ENCODE results near the gene VIPR1.

The VIPR1 gene

GRCh38 chr3:42499478-42499871, 3.0 kb upstream of the VIPR1 start:
- no peak for TF ChIP-seq CTCF (IDR thresholded peaks at IDR 0.05; ENCODE audit: borderline replicate concordance, control extremely low read depth, extremely low read depth, insufficient read depth, missing control alignments)
- no peak for DNase-seq (ENCODE audit: low spot score)
- in situ Hi-C loops (cut with MboI; ENCODE audit: low sequenced_read_pairs, unreplicated experiment) = no loop called here

GRCh38 chr3:42500091-42500490, 2.4 kb upstream of the VIPR1 start:
- TF ChIP-seq CTCF (IDR thresholded peaks at IDR 0.05; ENCODE audit: borderline replicate concordance, control extremely low read depth, extremely low read depth, insufficient read depth, missing control alignments) = no peak
- in situ Hi-C loops (cut with MboI; ENCODE audit: low sequenced_read_pairs, unreplicated experiment) = no loop called here

GRCh38 chr3:42500909-42501308, 1.5 kb upstream of the VIPR1 start:
- in situ Hi-C loops (cut with MboI; ENCODE audit: low sequenced_read_pairs, unreplicated experiment) = no loop called here
- no peak for DNase-seq (ENCODE audit: low spot score)
- TF ChIP-seq CTCF (IDR thresholded peaks at IDR 0.05; ENCODE audit: borderline replicate concordance, control extremely low read depth, extremely low read depth, insufficient read depth, missing control alignments) = no peak

More at GRCh38 chr3:42500091-42500490, 2.4 kb upstream of the VIPR1 start:
- DNase-seq (ENCODE audit: low spot score) = no peak

GRCh38 chr3:42501321-42501680, 1.1 kb upstream of the VIPR1 start:
- DNase-seq (ENCODE audit: low spot score) = no peak
- in situ Hi-C loops (cut with MboI; ENCODE audit: low sequenced_read_pairs, unreplicated experiment) = no loop called here
- TF ChIP-seq CTCF (IDR thresholded peaks at IDR 0.05; ENCODE audit: borderline replicate concordance, control extremely low read depth, extremely low read depth, insufficient read depth, missing control alignments) = no peak

- in situ Hi-C loops (cut with MboI; ENCODE audit: low sequenced_read_pairs, unreplicated experiment) = no loop called here
Observed at GRCh38 chr3:42501681-42502428, 588 bp upstream of the VIPR1 start.

GRCh38 chr3:42503251-42503924, 945 bp downstream of the VIPR1 start:
- no peak for DNase-seq (ENCODE audit: low spot score)
- TF ChIP-seq CTCF (IDR thresholded peaks at IDR 0.05; ENCODE audit: borderline replicate concordance, control extremely low read depth, extremely low read depth, insufficient read depth, missing control alignments) = no peak
- in situ Hi-C loops (cut with MboI; ENCODE audit: low sequenced_read_pairs, unreplicated experiment) = no loop called here

More at GRCh38 chr3:42501681-42502428, 588 bp upstream of the VIPR1 start:
- peak; percentile 70 for TF ChIP-seq CTCF (IDR thresholded peaks at IDR 0.05; ENCODE audit: borderline replicate concordance, control extremely low read depth, extremely low read depth, insufficient read depth, missing control alignments)
- peak; percentile 79 for DNase-seq (ENCODE audit: low spot score)
